Sigmoid colon (tissue), 7 donors: ENCODE results near the gene MLIP. TPM values are rescaled to one million over a fixed set of nuclear protein-coding genes. Genes with fewer than 3 reads are reported as not detected.
"Not testable (repeated sequence)": the region's sequence is repeated elsewhere in the genome, so short reads cannot be mapped to it uniquely, and the experiment has no call there.

ENCODE experiments used
- DNase-seq: peaks from one replicate; pipeline ENCODE4 v3.0.0-alpha.2; 2019
- H3K27ac ChIP-seq, 4 donors: fragments of 200-600 bp; sonication (generic); one replicate each; pipeline ENCODE4 v1.5.1; 2016 to 2019; ENCODE audit warnings: mild to moderate bottlenecking in 1 of 4
- H3K27me3 ChIP-seq, 3 donors: fragments of 200-600 bp; sonication (generic); one replicate each; pipeline ENCODE4 v1.5.1; 2019; ENCODE audit warnings: mild to moderate bottlenecking in 1 of 3
- H3K36me3 ChIP-seq, 4 donors: fragments of 200-600 bp; sonication (generic); one replicate each; pipeline ENCODE4 v1.5.1; 2016 to 2019
- H3K4me1 ChIP-seq, 4 donors: fragments of 200-600 bp; sonication (generic); one replicate each; pipeline ENCODE4 v1.5.1; 2017 to 2019
- H3K4me3 ChIP-seq, 4 donors: fragments of 200-600 bp; sonication (generic); one replicate each; pipeline ENCODE4 v1.5.1; 2017 to 2019; ENCODE audit warnings: mild to moderate bottlenecking in 2 of 4, moderate library complexity in 1 of 4
- H3K9me3 ChIP-seq, 4 donors: fragments of 200-600 bp in 3 of 4; sonication (generic) in 3 of 4; one replicate each; pipeline versions ENCODE4 v1.5.1 to v1.6.1; 2013 to 2019
- CTCF ChIP-seq, 4 experiments: fragments of 450-650 bp in 3 of 4; fragments of 200-600 bp in 1 of 4; IDR thresholded peaks; one replicate each; pipeline ENCODE4 v1.5.1; 2016 to 2019; ENCODE audit warnings: antibody characterized with exemption in 4 of 4, mild to moderate bottlenecking in 3 of 4, moderate library complexity in 2 of 4
- EP300 ChIP-seq, 4 donors: sonication (generic); formaldehyde crosslinking; IDR thresholded peaks; one replicate each; pipeline ENCODE4 v1.6.1; 2017; ENCODE audit warnings: antibody characterized with exemption in 4 of 4
- POLR2A ChIP-seq, 2 donors: fragments of 450-650 bp; IDR thresholded peaks; one replicate each; pipeline ENCODE4 v1.6.1; 2016; ENCODE audit warnings: antibody characterized with exemption in 2 of 2, mild to moderate bottlenecking in 2 of 2, moderate library complexity in 2 of 2
- POLR2AphosphoS5 ChIP-seq, 4 donors: sonication (generic); formaldehyde crosslinking; IDR thresholded peaks; one replicate each; pipeline ENCODE4 v1.6.1; 2017; ENCODE audit warnings: antibody characterized with exemption in 4 of 4
- WGBS, 2 donors: extraction: QIAGEN DNeasy Blood & Tissue Kit; methylation state at CpG; one replicate each; pipeline ENCODE4 v1.1.7; 2013; 5-methylcytosine and 5-hydroxymethylcytosine counted together
- intact Hi-C: fragments of 100-400 bp; cut with DNase I; formaldehyde crosslinking; loops from one replicate; pipeline ENCODE4 v1.15.1; 2023
- polyA plus RNA-seq, 3 donors: library from polyadenylated mRNA; stranded (reverse); fragments of 200-250 nt; gene quantifications; one replicate each; pipeline ENCODE4 v1.2.3, GENCODE V29; 2013
- total RNA-seq, 4 donors: library from RNA; depleted of rRNA; stranded (reverse); fragments of >200 nt; gene quantifications; one replicate each; pipeline ENCODE4 v1.1.0, GENCODE V29; 2016
- donor health status: healthy with polysubstance abuse.
- donor health status: Bipolar disorder and iron deficiency.
- donor health status: healthy.

Gene MLIP
- total and polyA plus RNA-seq, 7 donors, result 0.31 to 2.8 (median 1.2) TPM; not detected in 2

GRCh38 chr6:54243699-54244098, 132.5 kb downstream of the MLIP start:
- no peaks in the 10 kb centered on the region for H3K9me3 ChIP-seq
- 94 to 98% methylated on average over 4 of the region's 4 CpGs for WGBS, 2 donors
- H3K36me3 ChIP-seq, result no peaks in the 10 kb centered on the region
- TF ChIP-seq EP300 (IDR thresholded peaks at IDR 0.05) (no peak), POLR2AphosphoS5 (IDR thresholded peaks at IDR 0.05) (no peak), POLR2A (IDR thresholded peaks at IDR 0.05) (no peak), CTCF (IDR thresholded peaks at IDR 0.05) (no peak)
- no peak overlapping the region for H3K27ac ChIP-seq
- no peak overlapping the region for H3K4me3 ChIP-seq
- no peaks in the 10 kb centered on the region for H3K27me3 ChIP-seq
- peaks cover 0 to 10% (median 4%) of the 10 kb centered on the region in 4 donors for H3K4me1 ChIP-seq
- no peak for DNase-seq
- intact Hi-C loops, result no loop called here

GRCh38 chr6:54244430-54244829, 133.2 kb downstream of the MLIP start:
- intact Hi-C loops, result no loop called here
- no peak overlapping the region for H3K27ac ChIP-seq
- no peaks in the 10 kb centered on the region for H3K36me3 ChIP-seq
- DNase-seq, result no peak
- peak in 2 of 4 experiments; percentile 19 to 31 for TF ChIP-seq CTCF (IDR thresholded peaks at IDR 0.05)
- no peak for TF ChIP-seq EP300 (IDR thresholded peaks at IDR 0.05)
- H3K4me3 ChIP-seq, result no peak overlapping the region
- H3K9me3 ChIP-seq, result no peaks in the 10 kb centered on the region
- H3K4me1 ChIP-seq, result peaks cover 0 to 6% (median 0%) of the 10 kb centered on the region in 4 donors
- 67 to 83% methylated on average over 1 of the region's 1 CpG for WGBS, 2 donors
- H3K27me3 ChIP-seq, result no peaks in the 10 kb centered on the region

GRCh38 chr6:54245265-54245664, 134.0 kb downstream of the MLIP start:
- H3K4me1 ChIP-seq, result peaks cover 0 to 6% (median 0%) of the 10 kb centered on the region in 4 donors
- 82 to 90% methylated on average over 2 of the region's 2 CpGs for WGBS, 2 donors

GRCh38 chr6:54248319-54248718, 137.1 kb downstream of the MLIP start:
- Histone ChIP-seq H3K36me3 (no peaks in the 10 kb centered on the region), H3K4me3 (no peak overlapping the region), H3K27ac (no peak overlapping the region), H3K27me3 (no peaks in the 10 kb centered on the region), H3K4me1 (peaks cover 0 to 6% (median 0%) of the 10 kb centered on the region in 4 donors), H3K9me3 (no peaks in the 10 kb centered on the region)
- TF ChIP-seq CTCF (IDR thresholded peaks at IDR 0.05), result no peak
- no peak for TF ChIP-seq POLR2A (IDR thresholded peaks at IDR 0.05)
- TF ChIP-seq EP300 (IDR thresholded peaks at IDR 0.05), result no peak
- no peak for TF ChIP-seq POLR2AphosphoS5 (IDR thresholded peaks at IDR 0.05)
- intact Hi-C loops, result no loop called here
- DNase-seq, result no peak

More at GRCh38 chr6:54245265-54245664, 134.0 kb downstream of the MLIP start:
- H3K27me3 ChIP-seq, result no peaks in the 10 kb centered on the region
- intact Hi-C loops, result no loop called here
- H3K9me3 ChIP-seq, result no peaks in the 10 kb centered on the region
- TF ChIP-seq EP300 (IDR thresholded peaks at IDR 0.05) (no peak), POLR2AphosphoS5 (IDR thresholded peaks at IDR 0.05) (no peak)
- no peak overlapping the region for H3K4me3 ChIP-seq
- no peak for DNase-seq
- no peaks in the 10 kb centered on the region for H3K36me3 ChIP-seq
- H3K27ac ChIP-seq, result no peak overlapping the region

- peaks cover 0 to 6% (median 0%) of the 10 kb centered on the region in 4 donors for H3K4me1 ChIP-seq
- DNase-seq, result no peak
- no peak overlapping the region for H3K4me3 ChIP-seq
- H3K27ac ChIP-seq, result no peak overlapping the region
- H3K9me3 ChIP-seq, result no peaks in the 10 kb centered on the region
- TF ChIP-seq EP300 (IDR thresholded peaks at IDR 0.05) (no peak), POLR2A (IDR thresholded peaks at IDR 0.05) (no peak), CTCF (IDR thresholded peaks at IDR 0.05) (no peak), POLR2AphosphoS5 (IDR thresholded peaks at IDR 0.05) (no peak)
- H3K36me3 ChIP-seq, result no peaks in the 10 kb centered on the region
- intact Hi-C loops, result no loop called here
- no peaks in the 10 kb centered on the region for H3K27me3 ChIP-seq
- WGBS, 2 donors, result 88 to 99% methylated on average over 1 of the region's 1 CpG
Measured at GRCh38 chr6:54248994-54249393, 137.8 kb downstream of the MLIP start.

DNA sequence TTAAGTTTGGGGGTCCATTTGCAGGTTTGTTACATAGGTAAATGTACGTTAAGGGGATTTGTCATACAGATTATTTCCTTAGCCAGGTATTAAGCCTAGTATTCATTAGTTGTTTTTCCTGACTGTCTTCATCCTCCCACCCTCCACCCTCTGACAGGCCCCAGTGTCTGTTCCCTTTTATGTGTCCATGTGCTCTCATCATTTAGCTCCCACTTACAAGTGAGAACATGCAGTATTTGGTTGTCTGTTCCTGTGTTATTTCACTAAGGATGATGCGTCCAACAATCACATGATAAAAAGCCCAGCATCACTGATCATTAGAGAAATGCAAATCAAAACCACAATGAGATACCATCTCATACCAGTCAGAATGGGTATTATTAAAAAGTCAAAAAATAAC, 138.6 kb downstream of the MLIP start:
- H3K9me3 ChIP-seq, H3K4me3 ChIP-seq, H3K36me3 ChIP-seq, H3K27ac ChIP-seq, H3K27me3 ChIP-seq, intact Hi-C loops, DNase-seq, H3K4me1 ChIP-seq: not testable (repeated sequence)
- WGBS, 2 donors, result 83 to 90% methylated on average over 2 of the region's 2 CpGs
